Heart left ventricle (tissue), 16 donors: ENCODE results near the gene PRMT9. TPM values are rescaled to one million over a fixed set of nuclear protein-coding genes. Genes with fewer than 3 reads are reported as not detected.

ENCODE experiments used
- ATAC-seq, 4 donors: fragments of 200-7000 bp; cut with Tn5 transposase; one replicate each; pipeline ENCODE4 v1.9.1; 2020 to 2022; ENCODE audit warnings: moderate library complexity in 4 of 4, mild to moderate bottlenecking in 3 of 4, moderate number of reproducible peaks in 1 of 4
- DNase-seq, 5 donors: peaks; one replicate each; pipeline ENCODE4 v3.0.0-alpha.2; 2020
- H3K27ac ChIP-seq, 12 donors: fragments of 200-600 bp; sonication (generic) in 4 of 12; one replicate each; pipeline versions ENCODE4 v1.5.0 to v1.8.0; 2016 to 2022; ENCODE audit warnings: mild to moderate bottlenecking in 2 of 12
- H3K27me3 ChIP-seq, 9 donors: fragments of 200-600 bp; sonication (generic) in 2 of 9; one replicate each; pipeline versions ENCODE4 v1.5.1 to v1.8.0; 2016 to 2022; ENCODE audit warnings: mild to moderate bottlenecking in 3 of 9
- H3K36me3 ChIP-seq, 9 donors: fragments of 200-600 bp; sonication (generic) in 2 of 9; one replicate each; pipeline versions ENCODE4 v1.5.0 to v1.8.0; 2018 to 2022; ENCODE audit warnings: mild to moderate bottlenecking in 2 of 9
- H3K4me1 ChIP-seq, 12 donors: fragments of 200-600 bp; sonication (generic) in 4 of 12; one replicate each; pipeline versions ENCODE4 v1.5.0 to v1.8.0; 2016 to 2022; ENCODE audit warnings: mild to moderate bottlenecking in 3 of 12
- H3K4me3 ChIP-seq, 12 donors: fragments of 200-600 bp; sonication (generic) in 4 of 12; one replicate each; pipeline versions ENCODE4 v1.5.0 to v1.8.0; 2017 to 2022; ENCODE audit warnings: mild to moderate bottlenecking in 9 of 12, moderate library complexity in 4 of 12
- H3K9me3 ChIP-seq, 12 donors: fragments of 200-600 bp; sonication (generic) in 4 of 12; one replicate each; pipeline versions ENCODE4 v1.5.0 to v1.8.0; 2016 to 2022; ENCODE audit warnings: mild to moderate bottlenecking in 1 of 12
- CTCF ChIP-seq, 12 donors: fragments of 200-600 bp; sonication (generic) in 4 of 12; IDR thresholded peaks; one replicate each; pipeline versions ENCODE4 v1.5.0 to v1.8.0; 2018 to 2022; ENCODE audit warnings: antibody characterized with exemption in 12 of 12, mild to moderate bottlenecking in 5 of 12
- POLR2A ChIP-seq, 2 donors: fragments of 450-650 bp; IDR thresholded peaks; one replicate each; pipeline ENCODE4 v1.6.1; 2017; ENCODE audit warnings: antibody characterized with exemption in 2 of 2, mild to moderate bottlenecking in 2 of 2, moderate library complexity in 2 of 2
- WGBS, 4 donors: extraction: QIAGEN DNeasy Blood & Tissue Kit in 2 of 4; methylation state at CpG; one replicate each; pipeline versions ENCODE4 v1.1.5 to v1.1.7; 2013 to 2018; 5-methylcytosine and 5-hydroxymethylcytosine counted together
- intact Hi-C, 10 donors: fragments of 100-400 bp; cut with DNase I; formaldehyde crosslinking; loops; one replicate each; pipeline versions ENCODE4 v1.11.1 to v1.14.2; 2022
- polyA plus RNA-seq, 2 donors: library from polyadenylated mRNA; stranded (reverse); fragments of 200-250 nt; gene quantifications; one replicate each; pipeline ENCODE4 v1.2.3, GENCODE V29; 2013
- total RNA-seq, 9 donors: library from RNA; depleted of rRNA in 2 of 9; stranded (reverse); fragments of >200 nt in 2 of 9; fragmentation: NEBNext Ultra II Directional in 3 of 9; extraction: Animal tissue kit (Norgen Biotek cat#: 25700) in 3 of 9; gene quantifications; one replicate each; pipeline versions ENCODE4 v1.1.0 to v1.2.4, GENCODE V29; 2016 to 2023
- donor health status: ischemic (EF 13 %, LVEDD 7.1; RV severe dilation, severe dysfunction).
- donor health status: healthy with polysubstance abuse.
- donor health status: DM: no; HTN: yes; CAD: no.
- donor health status: DM: no; HTN: no; CAD: no.
- donor health status: ischemic (EF 25% LVEDD 6.9; RV normal size, moderate dysfunction).
- donor health status: ischemic (EF 25% LVEDD 5.7; RV mildly dilated, moderate dysfunction).
- donor health status: healthy.
- donor health status: DM: yes; HTN: yes; CAD: no.
- donor health status: ischemic (EF 35%, LVEDD 5.7; RV mildly dilated, moderate dysfunction).
- donor health status: nonischemic (EF 11% LVEDD 7.7; RV severe dilation, severe dysfunction).
- donor health status: DM: yes; HTN: yes; CAD: no.
- donor health status: PGD.
- donor health status: ischemic (EF 29% LVEDD 5.4; RV normal size, mild dysfunction).
- donor health status: nonischemic (EF 23%, LVEDD 6.1; RV moderate dilation, normal function).

The PRMT9 gene
- total and polyA plus RNA-seq, 11 donors: 3.0 to 9.1 (median 5.2) TPM

GRCh38 chr4:147639388-147639787 is 44.6 kb downstream of the PRMT9 start:
- H3K9me3 ChIP-seq: peaks cover 0 to 10% (median 0%) of the 10 kb centered on the region in 12 donors
- H3K27me3 ChIP-seq: no peaks in the 10 kb centered on the region
- intact Hi-C loops: no loop called here
- TF ChIP-seq POLR2A (IDR thresholded peaks at IDR 0.05) (no peak), CTCF (IDR thresholded peaks at IDR 0.05) (no peak)
- ATAC-seq (no peak), DNase-seq (no peak)
- peaks cover 0 to 4% (median 0%) of the 10 kb centered on the region in 12 donors for H3K4me1 ChIP-seq
- H3K36me3 ChIP-seq: peaks cover 0 to 72% (median 55%) of the 10 kb centered on the region in 9 donors
- H3K27ac ChIP-seq: no peak overlapping the region
- no peak overlapping the region for H3K4me3 ChIP-seq

GRCh38 chr4:147638942-147639341 is 45.0 kb downstream of the PRMT9 start:
- peaks cover 0 to 76% (median 60%) of the 10 kb centered on the region in 9 donors for H3K36me3 ChIP-seq

GRCh38 chr4:147638365-147638764 is 45.6 kb downstream of the PRMT9 start:
- H3K36me3 ChIP-seq: peaks cover 0 to 82% (median 66%) of the 10 kb centered on the region in 9 donors
- no peak for TF ChIP-seq CTCF (IDR thresholded peaks at IDR 0.05)
- no peak for TF ChIP-seq POLR2A (IDR thresholded peaks at IDR 0.05)

More at GRCh38 chr4:147638942-147639341, 45.0 kb downstream of the PRMT9 start:
- no peak overlapping the region for H3K27ac ChIP-seq
- DNase-seq: no peak
- ATAC-seq: no peak
- intact Hi-C loops: no loop called here
- WGBS, 4 donors: 81 to 85% (median 81%) methylated on average over 2 of the region's 2 CpGs
- H3K4me1 ChIP-seq: peaks cover 0 to 2% (median 0%) of the 10 kb centered on the region in 12 donors
- no peaks in the 10 kb centered on the region for H3K27me3 ChIP-seq
- TF ChIP-seq POLR2A (IDR thresholded peaks at IDR 0.05): no peak
- TF ChIP-seq CTCF (IDR thresholded peaks at IDR 0.05): no peak
- H3K4me3 ChIP-seq: no peak overlapping the region
- H3K9me3 ChIP-seq: peaks cover 0 to 10% (median 0%) of the 10 kb centered on the region in 12 donors

GRCh38 chr4:147635348-147635747 is 48.6 kb downstream of the PRMT9 start:
- intact Hi-C loops: no loop called here
- Histone ChIP-seq H3K9me3 (peaks cover 0 to 10% (median 0%) of the 10 kb centered on the region in 12 donors), H3K27ac (no peak overlapping the region), H3K36me3 (peaks cover 0 to 91% (median 77%) of the 10 kb centered on the region in 9 donors), H3K4me1 (no peaks in the 10 kb centered on the region), H3K27me3 (no peaks in the 10 kb centered on the region), H3K4me3 (no peak overlapping the region)
- TF ChIP-seq POLR2A (IDR thresholded peaks at IDR 0.05) (no peak), CTCF (IDR thresholded peaks at IDR 0.05) (no peak)
- ATAC-seq (no peak), DNase-seq (no peak)

More at GRCh38 chr4:147638365-147638764, 45.6 kb downstream of the PRMT9 start:
- peaks cover 0 to 10% (median 0%) of the 10 kb centered on the region in 12 donors for H3K9me3 ChIP-seq
- WGBS, 4 donors: 73 to 83% (median 80%) methylated on average over 1 of the region's 1 CpG
- intact Hi-C loops: no loop called here
- H3K27me3 ChIP-seq: no peaks in the 10 kb centered on the region
- H3K27ac ChIP-seq: no peak overlapping the region
- H3K4me1 ChIP-seq: no peaks in the 10 kb centered on the region
- DNase-seq (no peak), ATAC-seq (no peak)
- H3K4me3 ChIP-seq: no peak overlapping the region
